GM18526 (cell line): ENCODE measurements around the gene GJB2.

Source experiments
- POLR2A ChIP-seq: IDR thresholded peaks from 3 replicates; pipeline ENCODE4 v1.6.1; 2011; ENCODE audit not compliant: insufficient read length; ENCODE audit errors: extremely low read depth

The GJB2 gene

GRCh38 chr13:20192836-20193161, at the start of gene GJB2:
Gene GJB2, minus strand, starts transcription at chr13:20192938. Its CDS starts 3,357 bp downstream, at chr13:20189581.
- no peak for TF ChIP-seq POLR2A

- no peak for TF ChIP-seq POLR2A
Observed at GRCh38 chr13:20241593-20241992, 48.9 kb upstream of the GJB2 start.

GRCh38 chr13:20239748-20240147, 47.0 kb upstream of the GJB2 start:
- no peak for TF ChIP-seq POLR2A

DNA sequence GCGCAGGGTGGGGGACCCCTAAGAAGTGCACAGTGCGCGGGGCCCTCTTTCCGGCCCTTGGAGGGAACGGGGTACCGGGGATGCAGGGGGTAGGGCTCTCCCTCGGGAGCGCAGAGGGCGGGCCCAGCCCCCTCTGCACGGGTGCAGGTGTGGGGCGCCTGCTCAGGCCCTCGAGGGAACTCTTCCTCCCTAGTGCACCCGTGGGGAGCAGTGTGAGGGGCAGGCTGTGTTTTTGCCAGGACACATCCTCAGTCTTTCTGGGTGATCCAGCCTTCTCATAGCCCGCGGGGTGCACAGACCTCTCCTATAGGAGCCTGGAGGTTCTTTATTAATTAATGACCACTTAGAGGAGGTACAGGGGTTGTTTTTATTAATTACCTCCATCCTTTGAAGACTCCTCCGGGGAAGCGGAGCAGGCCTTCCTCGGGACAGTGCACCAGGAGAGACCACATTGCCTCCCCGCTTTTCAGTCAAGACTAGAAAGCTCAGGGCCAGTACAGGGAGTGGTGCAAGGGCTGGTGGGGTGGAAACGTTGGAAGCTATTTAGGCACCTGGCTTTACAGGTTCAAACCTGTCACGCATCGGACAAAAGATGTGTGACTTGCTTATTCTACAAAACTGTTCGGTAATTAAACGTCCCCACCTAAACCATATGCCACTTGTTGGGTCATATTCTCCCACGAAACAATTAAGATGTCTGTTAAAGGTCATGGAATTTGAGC, 40.0 kb upstream of the GJB2 start:
- TF ChIP-seq POLR2A, result no peak

DNA sequence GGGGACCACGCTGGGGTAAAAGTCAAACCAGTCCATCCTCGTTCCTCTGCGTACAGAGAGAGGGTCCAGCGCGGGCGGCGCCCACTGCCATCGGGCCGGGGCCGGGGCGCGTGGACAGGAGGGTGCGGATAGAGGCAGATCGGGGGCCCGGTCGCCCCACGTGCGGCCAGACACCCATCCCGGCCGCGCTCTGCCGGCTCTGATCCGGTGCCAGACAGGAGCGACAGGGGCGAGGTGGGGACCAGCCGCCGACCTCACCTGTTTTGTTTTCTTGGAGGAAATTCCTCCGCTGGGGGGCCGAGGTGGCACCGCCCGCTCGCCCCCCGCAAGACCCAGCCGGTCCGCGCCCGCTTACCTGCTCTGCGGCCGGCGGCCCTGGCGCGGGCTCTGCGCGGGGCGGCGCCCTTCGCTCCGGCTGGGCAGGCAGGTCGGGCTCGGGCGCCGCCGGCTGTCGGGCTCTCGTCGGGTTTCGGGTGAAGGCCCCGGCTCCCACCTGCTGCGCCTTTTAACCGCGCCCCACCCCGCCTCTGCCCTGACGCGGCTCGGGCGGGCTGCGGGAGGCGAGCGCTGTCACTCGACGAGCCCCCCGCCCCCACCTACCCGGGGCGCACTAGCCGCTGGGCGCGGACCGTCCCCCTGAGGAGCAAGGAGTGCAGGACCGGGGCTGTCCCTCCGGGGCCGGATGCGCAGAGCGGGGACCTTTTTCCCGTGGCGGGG, 39.3 kb upstream of the GJB2 start, which contains the start of gene GJB6:
GJB6 (minus strand) TSS at position 481 of the 717 bp plus-strand sequence. CDS start 8,839 bp downstream, outside the sequence.
- TF ChIP-seq POLR2A, result no peak

- TF ChIP-seq POLR2A, result no peak
Observed at GRCh38 chr13:20230913-20231838, 38.4 kb upstream of the GJB2 start.

- no peak for TF ChIP-seq POLR2A
Observed at GRCh38 chr13:20227730-20228129, 35.0 kb upstream of the GJB2 start.

DNA sequence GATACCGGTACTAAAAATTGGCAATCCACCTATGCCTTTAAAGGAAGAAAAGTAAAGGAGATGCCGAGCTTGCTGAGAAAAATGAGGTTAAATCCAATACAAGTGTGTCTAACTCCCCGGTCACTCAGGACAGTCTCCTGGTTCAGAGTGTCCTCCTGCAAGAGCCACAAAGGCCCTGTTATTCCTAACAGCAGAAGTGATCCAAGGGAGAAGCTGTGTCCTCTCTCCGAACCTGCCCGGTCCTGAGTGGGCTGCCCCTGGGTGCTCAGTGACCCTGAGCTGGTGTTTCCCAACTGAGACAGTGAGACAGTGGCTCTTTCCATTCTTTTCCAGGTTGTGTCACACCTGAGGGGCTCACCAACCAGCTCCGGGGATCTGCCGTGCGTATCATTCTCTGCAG, 34.5 kb upstream of the GJB2 start:
- no peak for TF ChIP-seq POLR2A

GRCh38 chr13:20222553-20222952, 29.8 kb upstream of the GJB2 start:
- TF ChIP-seq POLR2A, result no peak

DNA sequence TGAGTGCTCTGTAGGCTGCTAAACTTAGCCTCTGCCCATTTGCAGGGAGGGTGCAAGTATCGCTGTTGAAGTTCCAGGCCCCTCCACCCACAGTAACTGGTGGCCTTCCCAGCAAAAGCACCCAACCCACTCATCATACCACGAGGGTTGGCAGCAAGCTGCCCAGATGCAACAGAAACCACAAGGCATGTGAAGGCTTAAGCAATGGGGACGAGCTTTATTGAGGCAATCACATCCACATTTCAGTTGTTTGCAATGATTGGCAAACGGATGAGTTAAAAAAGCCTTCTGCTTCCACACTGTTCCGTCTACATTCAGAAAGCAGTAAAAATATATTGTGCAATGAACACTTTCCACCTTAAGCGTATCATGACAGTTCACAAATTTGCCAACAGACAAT, 29.0 kb upstream of the GJB2 start:
- TF ChIP-seq POLR2A, result no peak

- no peak for TF ChIP-seq POLR2A
Observed at GRCh38 chr13:20219577-20219976, 26.8 kb upstream of the GJB2 start.

- TF ChIP-seq POLR2A, result no peak
Observed at GRCh38 chr13:20217168-20217567, 24.4 kb upstream of the GJB2 start.

DNA sequence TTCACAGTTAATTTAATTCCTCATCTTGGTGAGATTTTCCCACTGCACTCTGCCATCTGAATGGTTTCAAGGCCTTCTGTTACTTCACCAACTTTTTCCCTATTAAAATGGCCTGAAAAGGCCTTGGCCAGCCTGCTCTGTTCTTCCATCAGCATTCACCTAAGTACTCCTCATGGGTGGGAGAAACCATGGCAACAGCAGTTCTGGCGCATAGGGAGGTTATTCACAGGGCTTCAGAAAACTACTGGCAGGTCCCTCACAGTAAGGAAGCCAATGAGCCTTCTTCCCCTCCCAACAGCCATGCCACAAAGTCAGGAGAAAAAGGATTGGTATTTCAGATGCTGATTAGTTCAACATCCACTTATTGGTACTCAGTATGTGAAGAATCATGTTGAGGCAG, 17.2 kb upstream of the GJB2 start:
- no peak for TF ChIP-seq POLR2A

GRCh38 chr13:20206698-20207235, 14.0 kb upstream of the GJB2 start:
- TF ChIP-seq POLR2A, result no peak

GRCh38 chr13:20206065-20206697, 13.4 kb upstream of the GJB2 start:
- TF ChIP-seq POLR2A, result no peak
